ENCODE results near the gene LRRC23. TPM values are rescaled to one million over a fixed set of nuclear protein-coding genes. Genes with fewer than 3 reads are reported as not detected.

The LRRC23 gene
- polyA plus RNA-seq, 2 of the 4 experiments (the other 2 are of a cell fraction) = 19.1 to 33.3 TPM

DNA sequence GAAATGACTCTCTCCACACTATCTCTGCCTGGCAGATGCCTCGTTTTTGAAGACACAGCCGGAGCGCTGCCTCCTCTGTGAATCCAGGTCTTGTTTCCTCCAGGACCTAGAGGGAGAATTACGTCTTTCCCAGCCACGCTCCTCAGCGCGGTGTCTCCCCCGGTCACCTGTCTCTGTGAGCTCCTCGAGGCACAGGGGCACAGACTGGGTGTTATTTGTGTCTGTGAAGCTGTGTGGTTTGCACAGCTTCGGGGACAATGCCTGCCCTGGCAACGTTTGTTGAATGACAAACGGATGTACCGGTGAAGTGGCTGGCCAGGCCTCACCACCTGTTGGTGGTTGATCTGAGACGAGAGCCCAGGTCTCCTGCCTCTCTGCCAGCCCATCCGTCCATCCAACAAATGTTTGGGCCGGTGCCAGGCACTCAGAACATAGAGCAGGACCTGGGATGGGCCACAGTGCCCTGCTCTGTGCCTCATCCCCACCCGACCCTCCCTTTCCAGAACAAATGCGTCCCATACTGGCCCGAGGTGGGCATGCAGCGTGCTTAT lies 52.6 kb downstream of the LRRC23 start:
- WGBS (ENCODE audit: missing lambda C conversion rate) = 79% methylated on average over 18 of the region's 20 CpGs
- ATAC-seq = no peak
- Histone ChIP-seq H3K4me2 (no peak overlapping the region), H3K4me3 (no peak overlapping the region), H3K9me3 (no peaks in the 10 kb centered on the region), H3K27ac (no peak overlapping the region), H3K4me1 (peaks cover 15% of the 10 kb centered on the region)
- TF ChIP-seq FOXS1 (CRISPR knock-in tag; IDR thresholded peaks at IDR 0.05) = no peak
- no peak for TF ChIP-seq MAZ (IDR thresholded peaks at IDR 0.05; ENCODE audit: borderline replicate concordance, low read depth, low read length)
- no peak for TF ChIP-seq HDAC2 (IDR thresholded peaks at IDR 0.05)
- no peak for TF ChIP-seq GATA3 (IDR thresholded peaks at IDR 0.05; ENCODE audit: borderline replicate concordance)
- no peak for TF ChIP-seq ZC3H11A (IDR thresholded peaks at IDR 0.05)
- TF ChIP-seq, protein P1, sequence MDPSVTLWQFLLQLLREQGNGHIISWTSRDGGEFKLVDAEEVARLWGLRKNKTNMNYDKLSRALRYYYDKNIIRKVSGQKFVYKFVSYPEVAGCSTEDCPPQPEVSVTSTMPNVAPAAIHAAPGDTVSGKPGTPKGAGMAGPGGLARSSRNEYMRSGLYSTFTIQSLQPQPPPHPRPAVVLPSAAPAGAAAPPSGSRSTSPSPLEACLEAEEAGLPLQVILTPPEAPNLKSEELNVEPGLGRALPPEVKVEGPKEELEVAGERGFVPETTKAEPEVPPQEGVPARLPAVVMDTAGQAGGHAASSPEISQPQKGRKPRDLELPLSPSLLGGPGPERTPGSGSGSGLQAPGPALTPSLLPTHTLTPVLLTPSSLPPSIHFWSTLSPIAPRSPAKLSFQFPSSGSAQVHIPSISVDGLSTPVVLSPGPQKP (IDR thresholded peaks at IDR 0.05; ENCODE audit: low read depth, low read length) = no peak
- no peak for TF ChIP-seq FOSB (CRISPR knock-in tag; IDR thresholded peaks at IDR 0.05)
- TF ChIP-seq HEYL (CRISPR knock-in tag; IDR thresholded peaks at IDR 0.05) = no peak
- no peak for TF ChIP-seq FOSL2 (IDR thresholded peaks at IDR 0.05)
- no peak for TF ChIP-seq FOSL2 (CRISPR knock-in tag; IDR thresholded peaks at IDR 0.05)
- TF ChIP-seq, protein P2, sequence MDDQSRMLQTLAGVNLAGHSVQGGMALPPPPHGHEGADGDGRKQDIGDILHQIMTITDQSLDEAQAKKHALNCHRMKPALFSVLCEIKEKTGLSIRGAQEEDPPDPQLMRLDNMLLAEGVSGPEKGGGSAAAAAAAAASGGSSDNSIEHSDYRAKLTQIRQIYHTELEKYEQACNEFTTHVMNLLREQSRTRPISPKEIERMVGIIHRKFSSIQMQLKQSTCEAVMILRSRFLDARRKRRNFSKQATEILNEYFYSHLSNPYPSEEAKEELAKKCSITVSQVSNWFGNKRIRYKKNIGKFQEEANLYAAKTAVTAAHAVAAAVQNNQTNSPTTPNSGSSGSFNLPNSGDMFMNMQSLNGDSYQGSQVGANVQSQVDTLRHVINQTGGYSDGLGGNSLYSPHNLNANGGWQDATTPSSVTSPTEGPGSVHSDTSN (IDR thresholded peaks at IDR 0.05) = no peak
- TF ChIP-seq HOXA7 (CRISPR knock-in tag; IDR thresholded peaks at IDR 0.05) = no peak
- no peak for TF ChIP-seq EHMT2 (IDR thresholded peaks at IDR 0.05; ENCODE audit: low read depth)
- TF ChIP-seq NPAS2 (CRISPR knock-in tag; IDR thresholded peaks at IDR 0.05; ENCODE audit: borderline replicate concordance) = no peak
- no peak for TF ChIP-seq JUN (IDR thresholded peaks at IDR 0.05)
- TF ChIP-seq CBX8 (IDR thresholded peaks at IDR 0.05) = no peak
- TF ChIP-seq POLR2A (IDR thresholded peaks at IDR 0.05; ENCODE audit: low read length) = no peak
- TF ChIP-seq POLR2AphosphoS2 (conservative IDR thresholded peaks at IDR 0.05; ENCODE audit: low read length) = no peak
- POLR2A ChIA-PET = no interaction called here
- CTCF ChIA-PET = interaction anchor here (1.0 to 11.2 kb wide), 8 partner anchors 8 to 156 kb away, joined by 3 to 354 read pairs (median 8); partner anchors contain the start of genes C12orf57, RNU7-1 and SPSB2
- FAIRE-seq = no peak
- no peak for DNase-seq (ENCODE audit: low read depth in 1 of 2, low spot score in 1 of 2)

DNA sequence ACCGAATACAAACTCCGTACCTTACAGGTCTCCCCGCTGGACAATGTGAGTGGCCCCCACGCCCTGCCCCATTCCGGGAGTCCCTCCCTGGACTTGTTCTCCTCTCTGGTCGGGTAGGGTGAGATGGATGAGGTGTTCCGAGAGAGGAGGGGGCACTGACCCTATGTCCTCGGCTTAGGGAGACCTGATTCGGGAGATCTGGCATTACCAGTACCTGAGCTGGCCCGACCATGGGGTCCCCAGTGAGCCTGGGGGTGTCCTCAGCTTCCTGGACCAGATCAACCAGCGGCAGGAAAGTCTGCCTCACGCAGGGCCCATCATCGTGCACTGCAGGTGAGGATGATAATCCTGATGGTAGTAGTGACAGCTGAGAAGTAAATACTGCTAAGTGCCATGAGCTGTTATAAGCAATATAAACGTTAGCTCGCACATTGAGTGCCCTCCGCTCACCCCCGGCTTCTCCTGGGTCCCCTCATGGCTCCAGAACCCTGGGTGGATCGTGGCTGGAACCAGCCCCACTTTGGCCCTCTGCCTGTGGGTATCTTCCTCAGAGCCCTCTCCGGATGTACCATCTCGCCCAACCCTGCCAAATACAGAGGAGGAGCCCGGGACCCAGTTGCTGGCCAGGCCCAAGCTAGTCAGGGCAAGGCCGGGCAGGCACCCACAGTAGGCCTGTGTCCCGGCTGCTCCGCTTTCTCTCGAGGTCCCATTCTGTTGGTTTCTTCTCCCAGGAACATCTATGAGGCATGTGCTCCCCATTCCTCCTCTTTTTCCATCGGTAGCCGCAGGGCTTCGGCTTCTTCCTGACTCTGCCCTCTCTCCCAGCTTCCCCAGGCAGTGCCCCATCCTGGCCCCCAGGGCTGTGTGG lies 53.4 kb downstream of the LRRC23 start:
- no peak overlapping the region for H3K27ac ChIP-seq
- WGBS (ENCODE audit: missing lambda C conversion rate) = 86% methylated on average over 24 of the region's 28 CpGs
- ATAC-seq (no peak), FAIRE-seq (no peak), DNase-seq (ENCODE audit: low read depth in 1 of 2, low spot score in 1 of 2) (no peak)
- no peak overlapping the region for H3K4me2 ChIP-seq
- H3K4me1 ChIP-seq = peaks cover 23% of the 10 kb centered on the region
- H3K9me3 ChIP-seq = no peaks in the 10 kb centered on the region
- CTCF ChIA-PET = interaction anchor here (1.0 to 11.2 kb wide), 9 partner anchors 7 to 186 kb away, joined by 3 to 354 read pairs (median 5); partner anchors contain the start of genes C12orf57, C1RL, RNU7-1 and SPSB2
- TF ChIP-seq HEYL (CRISPR knock-in tag; IDR thresholded peaks at IDR 0.05) (no peak), RAD21 (conservative IDR thresholded peaks at IDR 0.05 in 1 of 2, IDR thresholded peaks at IDR 0.05 in 1 of 2) (no peak), SMC3 (IDR thresholded peaks at IDR 0.05) (no peak), HOXA7 (CRISPR knock-in tag; IDR thresholded peaks at IDR 0.05) (no peak), RFX5 (IDR thresholded peaks at IDR 0.05) (no peak)
- POLR2A ChIA-PET = interaction anchor here (9.0 kb wide), 1 partner anchor 13 kb away, joined by 174 read pairs; the partner anchor contains the start of genes C12orf57 and RNU7-1
- no peak overlapping the region for H3K4me3 ChIP-seq

DNA sequence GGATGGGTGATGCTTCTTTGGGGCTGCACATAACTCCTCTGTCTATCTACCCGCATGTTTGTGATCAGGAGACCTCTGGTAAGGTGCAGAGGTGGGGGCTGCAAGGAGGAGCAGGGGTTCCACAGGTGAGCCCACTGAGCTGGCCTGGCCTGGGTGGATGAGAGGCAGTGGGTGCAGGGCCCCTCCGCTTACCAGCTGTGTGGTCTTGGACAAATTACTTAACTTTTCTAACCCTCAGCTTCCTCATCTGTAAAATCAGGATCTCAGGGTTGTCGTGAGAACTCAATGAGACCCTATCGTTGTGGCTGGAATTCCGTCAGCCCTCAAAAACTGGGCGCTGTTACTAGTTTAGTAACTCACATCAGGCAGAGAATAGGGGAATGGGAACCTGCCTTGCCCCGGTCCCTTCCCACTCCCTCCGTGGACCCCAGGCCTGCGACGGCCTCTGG lies 54.0 kb downstream of the LRRC23 start:
- DNase-seq (ENCODE audit: low read depth in 1 of 2, low spot score in 1 of 2) (no peak), FAIRE-seq (no peak), ATAC-seq (no peak)
- Histone ChIP-seq H3K4me2 (no peak overlapping the region), H3K4me3 (no peak overlapping the region), H3K27ac (no peak overlapping the region), H3K4me1 (peaks cover 25% of the 10 kb centered on the region), H3K9me3 (no peaks in the 10 kb centered on the region)
- WGBS (ENCODE audit: missing lambda C conversion rate) = 86% methylated on average over 10 of the region's 10 CpGs
- CTCF ChIA-PET = interaction anchor here (0.8 to 11.2 kb wide), 8 partner anchors 14 to 186 kb away, joined by 3 to 354 read pairs (median 4); partner anchors contain the start of genes C12orf57, C1RL, RNU7-1 and SPSB2
- POLR2A ChIA-PET = interaction anchor here (9.0 kb wide), 1 partner anchor 14 kb away, joined by 174 read pairs; the partner anchor contains the start of genes C12orf57 and RNU7-1
- TF ChIP-seq CBX2 (IDR thresholded peaks at IDR 0.05; ENCODE audit: borderline replicate concordance, low read depth) = no peak
- no peak for TF ChIP-seq EHF (CRISPR knock-in tag; IDR thresholded peaks at IDR 0.05)
- TF ChIP-seq MYC (IDR thresholded peaks at IDR 0.05; ENCODE audit: borderline replicate concordance, low read length) = no peak
- TF ChIP-seq, protein P3, sequence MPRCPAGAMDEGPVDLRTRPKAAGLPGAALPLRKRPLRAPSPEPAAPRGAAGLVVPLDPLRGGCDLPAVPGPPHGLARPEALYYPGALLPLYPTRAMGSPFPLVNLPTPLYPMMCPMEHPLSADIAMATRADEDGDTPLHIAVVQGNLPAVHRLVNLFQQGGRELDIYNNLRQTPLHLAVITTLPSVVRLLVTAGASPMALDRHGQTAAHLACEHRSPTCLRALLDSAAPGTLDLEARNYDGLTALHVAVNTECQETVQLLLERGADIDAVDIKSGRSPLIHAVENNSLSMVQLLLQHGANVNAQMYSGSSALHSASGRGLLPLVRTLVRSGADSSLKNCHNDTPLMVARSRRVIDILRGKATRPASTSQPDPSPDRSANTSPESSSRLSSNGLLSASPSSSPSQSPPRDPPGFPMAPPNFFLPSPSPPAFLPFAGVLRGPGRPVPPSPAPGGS (IDR thresholded peaks at IDR 0.05) = no peak
- no peak for TF ChIP-seq FOXS1 (CRISPR knock-in tag; IDR thresholded peaks at IDR 0.05)
- TF ChIP-seq FOSL2 (IDR thresholded peaks at IDR 0.05) = no peak
- TF ChIP-seq FOSL2 (CRISPR knock-in tag; IDR thresholded peaks at IDR 0.05) = no peak
- TF ChIP-seq, protein P4, sequence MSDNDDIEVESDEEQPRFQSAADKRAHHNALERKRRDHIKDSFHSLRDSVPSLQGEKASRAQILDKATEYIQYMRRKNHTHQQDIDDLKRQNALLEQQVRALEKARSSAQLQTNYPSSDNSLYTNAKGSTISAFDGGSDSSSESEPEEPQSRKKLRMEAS (IDR thresholded peaks at IDR 0.05) = no peak
- TF ChIP-seq MAZ (IDR thresholded peaks at IDR 0.05; ENCODE audit: borderline replicate concordance, low read depth, low read length) = no peak
- TF ChIP-seq KDM5A (IDR thresholded peaks at IDR 0.05) = no peak
- TF ChIP-seq CBX8 (IDR thresholded peaks at IDR 0.05) = no peak
- TF ChIP-seq RFX5 (IDR thresholded peaks at IDR 0.05) = no peak
- no peak for TF ChIP-seq JUNB (IDR thresholded peaks at IDR 0.05)
- TF ChIP-seq NR3C1 (IDR thresholded peaks at IDR 0.05) = no peak
- TF ChIP-seq KDM1A (IDR thresholded peaks at IDR 0.05; ENCODE audit: low read depth) = no peak
- TF ChIP-seq HOXA7 (CRISPR knock-in tag; IDR thresholded peaks at IDR 0.05) = no peak
- no peak for TF ChIP-seq RCOR1 (IDR thresholded peaks at IDR 0.05; ENCODE audit: low read depth, low read length)

Data from A549 (cell line).